IPS DF 19.7 (cell line): Measurements from ENCODE around the gene REM1.
A peak's percentile ranks its signal among the peaks of the same experiment; 100 is the strongest.
"Not testable (repeated sequence)": the region's sequence is repeated elsewhere in the genome, so short reads cannot be mapped to it uniquely, and the experiment has no call there.

Experiments
- DNase-seq: peaks from one replicate; pipeline ENCODE4 v3.0.0-alpha.2; 2013; ENCODE audit warnings: low read depth, low spot score

The REM1 gene

GRCh38 chr20:31484001-31484400 is 8.9 kb downstream of the REM1 start:
- no peak for DNase-seq

- DNase-seq = no peak
Observed at GRCh38 chr20:31485450-31486339, 10.6 kb downstream of the REM1 start.

DNA sequence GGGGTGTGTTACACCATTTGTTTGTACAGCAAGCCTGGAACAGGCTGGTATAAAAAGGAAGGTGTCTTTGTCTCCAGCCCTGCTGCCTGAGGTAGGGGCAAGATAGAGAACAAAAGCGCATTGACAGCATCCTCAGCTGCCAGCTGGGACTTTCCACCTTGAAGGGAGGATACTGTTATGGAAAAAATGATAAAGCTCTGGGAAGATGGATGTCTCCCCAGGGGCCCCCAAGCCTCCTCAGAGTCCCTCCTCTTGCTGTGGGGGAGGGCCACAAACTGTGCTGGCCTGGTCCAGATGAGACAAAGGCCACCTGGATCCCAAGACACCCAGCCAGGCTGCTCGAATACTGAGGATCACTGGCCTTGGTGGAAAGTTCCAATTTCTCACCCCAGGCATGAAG is 13.0 kb downstream of the REM1 start:
- DNase-seq = no peak

DNA sequence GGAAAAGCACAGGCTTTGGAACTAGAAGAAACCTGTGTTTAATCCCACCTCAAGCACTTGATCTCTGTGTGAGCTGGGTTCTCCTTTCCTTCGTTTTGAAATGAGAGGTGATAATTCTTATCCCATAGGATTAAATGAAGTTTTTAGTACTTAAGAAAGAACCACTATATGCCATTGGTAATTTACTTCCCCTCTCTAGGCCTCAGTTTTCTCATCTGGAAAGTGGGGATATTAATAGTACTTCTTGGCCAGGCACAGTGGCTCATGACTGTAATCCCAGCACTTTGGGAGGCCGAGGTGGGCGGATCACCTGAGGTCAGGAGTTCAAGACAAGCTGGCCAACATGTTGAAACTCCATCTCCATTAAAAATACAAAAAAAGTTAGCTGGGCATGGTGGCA is 14.1 kb downstream of the REM1 start:
- no peak for DNase-seq

DNA sequence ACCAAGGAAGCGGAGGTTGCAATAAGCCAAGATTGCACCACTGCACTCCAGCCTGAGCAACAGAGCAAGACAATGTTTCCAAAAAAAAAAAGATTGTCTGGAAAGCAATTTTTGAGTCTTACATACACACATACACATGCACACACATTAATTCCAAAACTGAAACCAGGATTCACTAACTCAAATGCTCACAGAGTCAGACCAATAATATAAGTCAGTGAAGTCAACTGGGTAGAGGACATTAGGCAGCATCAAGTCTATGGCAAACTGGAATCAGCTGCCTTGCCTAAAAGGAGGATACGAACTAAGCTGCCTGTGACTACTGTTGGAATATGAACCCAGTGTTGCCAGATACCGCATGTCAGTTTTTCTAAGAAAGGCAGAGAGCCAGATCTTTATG is 15.7 kb downstream of the REM1 start:
- no peak for DNase-seq

DNA sequence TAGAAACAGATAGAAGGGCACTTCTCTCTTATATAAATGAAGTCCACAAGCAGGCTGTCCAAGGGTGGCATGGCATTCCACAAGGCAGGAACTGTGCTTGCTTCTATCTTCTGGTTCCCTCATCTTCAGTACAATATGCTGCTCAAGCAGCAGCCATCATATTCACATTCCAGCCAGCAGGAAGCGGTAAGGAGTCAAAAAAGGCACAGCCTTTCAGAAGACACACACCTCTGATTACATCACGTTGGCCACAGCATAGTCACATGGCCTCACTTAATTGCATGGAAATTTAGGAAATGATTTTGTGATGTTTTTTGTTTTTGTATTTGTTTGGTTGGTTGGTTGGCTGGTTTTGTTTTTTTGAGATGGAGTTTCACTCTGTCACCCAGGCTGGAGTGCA is 19.0 kb downstream of the REM1 start:
- no peak for DNase-seq

- DNase-seq = no peak
Observed at GRCh38 chr20:31496761-31497295, 21.7 kb downstream of the REM1 start.

DNA sequence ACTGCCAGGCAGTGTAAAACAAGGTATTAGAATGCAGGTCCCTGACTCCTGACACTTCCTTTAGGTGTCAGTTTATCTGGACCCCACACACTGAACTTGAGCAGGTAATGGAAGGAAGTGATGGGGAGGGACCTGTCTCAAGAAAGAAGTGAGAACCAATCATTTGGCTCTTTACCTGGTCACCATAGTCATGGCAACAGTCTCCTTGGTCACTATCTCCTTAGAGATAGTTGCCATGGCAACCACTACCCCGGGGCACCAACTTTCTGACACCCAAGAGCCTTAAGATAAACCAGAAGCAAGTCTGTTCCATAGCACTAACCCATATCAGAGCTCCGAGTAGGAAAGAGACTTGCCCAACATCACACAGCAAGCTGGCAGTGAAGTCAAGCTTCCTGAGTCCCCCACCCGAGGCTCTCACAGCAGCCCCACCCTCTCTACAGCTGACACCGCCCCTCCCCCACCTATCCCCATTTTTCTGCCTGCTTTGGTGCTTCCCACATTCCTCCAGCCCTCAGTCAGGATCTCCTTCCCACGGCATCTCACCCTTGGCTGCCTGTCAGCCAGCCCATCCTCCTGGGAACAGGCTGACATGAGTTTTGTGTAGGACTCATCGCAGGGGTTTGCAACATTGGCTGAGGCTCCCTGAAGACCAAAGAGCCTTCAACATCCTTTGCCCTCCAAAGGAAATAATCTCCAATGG is 22.9 kb downstream of the REM1 start:
- DNase-seq = no peak

DNA sequence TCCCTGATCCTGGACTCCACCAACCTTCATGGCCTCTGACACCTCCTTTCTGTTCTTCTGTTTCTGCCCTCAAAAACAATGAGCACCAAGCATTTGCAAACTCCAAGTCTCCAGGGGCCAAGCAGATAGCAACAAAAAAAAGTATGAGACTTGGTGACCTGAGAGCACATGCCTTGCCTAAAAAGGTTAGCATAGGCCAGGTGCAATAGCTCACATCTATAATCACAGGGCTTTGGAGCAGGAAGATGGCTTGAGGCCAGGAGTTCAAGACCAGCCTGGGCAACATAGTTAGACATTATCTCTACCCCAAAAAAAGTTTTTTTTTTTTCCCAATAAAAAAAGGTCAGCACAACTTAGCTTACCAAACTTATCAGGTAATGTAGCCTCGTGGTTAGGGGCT is 25.4 kb downstream of the REM1 start:
- DNase-seq = no peak

- not testable (repeated sequence) for DNase-seq
Observed at GRCh38 chr20:31502884-31503673, 28.0 kb downstream of the REM1 start.

DNA sequence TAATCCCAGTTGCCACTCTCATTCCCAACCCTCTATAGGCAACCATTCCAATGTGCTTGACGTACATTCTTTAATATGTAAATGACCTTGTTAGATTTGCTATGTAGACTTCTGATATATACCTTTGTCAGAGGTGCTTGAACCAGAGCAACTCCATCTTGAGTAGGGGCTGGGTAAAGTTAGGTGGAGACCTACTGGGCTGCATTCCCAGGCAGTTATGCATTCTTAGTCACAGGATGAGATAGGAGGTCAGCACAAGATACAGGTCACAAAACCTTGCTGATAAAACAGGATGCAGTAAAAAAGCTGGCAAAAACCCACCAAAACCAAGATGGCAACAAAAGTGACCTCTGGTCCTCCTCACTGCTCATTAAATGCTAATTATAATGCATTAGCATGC is 30.8 kb downstream of the REM1 start:
- DNase-seq = no peak

GRCh38 chr20:31508517-31509244 is 33.6 kb downstream of the REM1 start:
- DNase-seq = no peak

- DNase-seq = peak; percentile 77
Observed at GRCh38 chr20:31514154-31515071, 39.3 kb downstream of the REM1 start, which contains the start of gene HM13. HM13 (plus strand) TSS chr20:31514442; CDS start chr20:31514552, 110 bp downstream.

DNA sequence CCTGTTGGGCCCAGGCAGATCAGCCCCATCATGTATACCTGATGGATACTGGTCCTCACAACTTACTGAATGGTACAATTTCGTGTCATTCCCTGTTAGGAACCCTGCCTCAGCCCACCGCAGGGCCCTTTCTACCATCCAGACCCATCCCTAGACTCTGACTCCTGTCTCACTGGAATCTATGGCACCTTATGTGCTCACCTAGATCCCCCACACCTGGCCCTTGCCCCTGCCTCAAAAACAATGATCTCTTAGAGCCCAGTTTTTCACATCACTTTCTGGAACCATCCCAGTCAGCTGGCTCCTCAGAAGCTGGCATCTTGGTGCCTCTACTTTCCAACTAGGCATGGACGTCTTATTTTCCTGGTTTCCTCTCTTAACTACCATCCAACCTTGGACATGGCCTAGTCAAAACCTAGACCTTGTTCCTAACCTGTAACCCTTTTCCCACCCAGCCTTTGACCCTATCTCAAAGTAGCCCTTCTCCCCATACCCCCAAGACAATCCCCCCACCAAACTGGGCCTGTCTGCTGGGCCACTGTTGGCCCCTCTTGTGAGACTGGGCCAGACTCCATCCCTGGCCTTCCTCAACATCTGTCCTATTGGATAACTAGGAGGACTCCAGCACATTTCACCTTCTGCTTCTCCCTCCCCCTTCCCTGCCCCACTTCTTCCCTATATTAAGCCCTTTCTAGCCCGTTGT is 40.1 kb downstream of the REM1 start:
- DNase-seq = no peak

DNA sequence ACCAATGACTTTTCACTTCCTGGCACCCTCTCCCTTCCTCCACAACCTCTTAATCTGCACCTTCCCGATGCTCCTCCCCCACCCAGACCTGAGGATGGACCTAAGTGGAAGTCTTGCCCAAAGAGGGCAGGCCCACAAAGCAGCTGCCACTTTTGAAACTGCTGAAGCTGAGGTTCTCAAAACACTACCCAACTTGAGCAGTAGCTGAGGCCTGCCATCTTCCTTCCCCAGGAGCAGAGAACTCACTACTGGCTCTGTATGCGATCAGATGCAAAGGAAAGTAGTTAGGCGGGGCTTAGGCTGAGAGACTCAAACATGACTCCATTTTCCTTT is 40.7 kb downstream of the REM1 start:
- no peak for DNase-seq

DNA sequence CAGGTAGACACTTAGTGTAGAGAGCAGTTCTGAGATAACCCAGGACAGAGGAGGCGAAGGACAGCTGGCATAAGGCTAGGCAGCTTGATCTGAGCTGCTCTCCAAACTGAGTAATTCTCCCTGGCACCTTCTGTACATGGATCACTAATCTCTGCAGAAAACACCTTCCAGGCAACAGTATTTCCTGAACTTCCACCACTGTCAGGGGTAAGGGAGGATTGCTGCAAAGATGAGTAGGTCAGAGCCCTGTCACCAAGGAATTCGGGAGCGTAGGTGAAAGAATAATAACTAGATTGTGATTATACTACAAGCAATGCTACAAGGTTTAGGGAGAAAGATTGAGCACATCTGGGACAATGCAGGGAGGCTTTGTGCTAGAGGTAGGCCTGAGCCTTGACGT is 41.1 kb downstream of the REM1 start:
- no peak for DNase-seq

DNA sequence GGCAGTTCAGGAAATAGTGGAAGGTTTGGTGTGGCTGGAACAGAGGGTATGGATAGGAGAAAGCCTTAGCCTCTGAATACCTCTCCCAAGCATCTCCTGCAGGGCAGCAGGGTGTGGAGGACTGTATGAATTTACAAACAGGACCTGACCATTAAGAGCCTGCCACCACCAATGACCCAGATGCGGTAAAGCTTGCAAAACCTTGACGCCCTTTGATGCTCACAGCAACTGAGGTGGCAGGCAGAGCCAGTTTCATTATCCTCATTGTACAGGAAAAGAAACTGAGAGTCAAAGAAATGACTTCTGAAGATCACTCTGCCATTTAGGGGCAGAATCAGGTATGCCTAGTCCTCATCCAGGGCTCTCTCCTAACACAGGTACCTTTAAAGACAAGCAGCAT is 41.6 kb downstream of the REM1 start:
- DNase-seq = no peak

DNA sequence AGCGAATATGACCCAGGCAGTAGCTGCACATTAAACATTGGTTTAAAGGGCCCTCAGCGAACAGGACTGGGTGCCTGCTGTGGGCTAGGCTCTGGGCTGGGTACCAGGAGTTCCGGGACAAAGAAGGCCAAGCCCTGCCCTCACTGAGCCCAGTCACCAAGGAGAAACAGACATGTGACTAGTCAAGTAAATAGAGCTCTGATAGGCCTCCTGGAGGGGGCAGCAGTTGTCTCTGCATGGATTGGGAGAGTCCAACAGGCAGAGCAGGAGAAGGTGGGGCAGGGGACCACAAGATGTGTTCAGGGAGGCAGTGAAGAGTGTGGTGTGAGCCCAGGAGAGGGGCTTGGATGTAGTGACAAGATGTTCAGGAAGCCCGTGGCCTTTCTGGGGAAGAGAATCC is 42.3 kb downstream of the REM1 start:
- peak; percentile 48 for DNase-seq

- not testable (repeated sequence) for DNase-seq
Observed at GRCh38 chr20:31521267-31521666, 46.2 kb downstream of the REM1 start.

DNA sequence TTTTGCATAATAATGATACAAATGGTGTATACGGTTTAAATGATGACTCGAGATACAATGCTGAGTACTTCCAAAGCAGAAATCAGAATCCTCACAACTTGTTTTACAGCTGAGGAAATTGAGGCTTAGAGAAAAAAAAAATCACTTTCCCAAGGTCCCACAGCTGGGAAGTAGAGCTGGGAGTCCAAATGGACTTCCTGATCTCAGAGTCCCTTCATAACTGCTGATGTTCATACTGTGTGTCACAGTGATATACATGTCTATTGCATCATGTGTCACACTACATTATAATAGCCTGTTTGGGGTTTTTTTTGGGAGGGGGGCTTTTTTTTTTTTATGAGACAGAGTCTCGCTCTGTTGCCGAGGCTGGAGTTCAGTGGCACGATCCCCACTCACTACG is 47.6 kb downstream of the REM1 start:
- no peak for DNase-seq
